ENCODE results near the gene AMFR.

The AMFR gene

DNA sequence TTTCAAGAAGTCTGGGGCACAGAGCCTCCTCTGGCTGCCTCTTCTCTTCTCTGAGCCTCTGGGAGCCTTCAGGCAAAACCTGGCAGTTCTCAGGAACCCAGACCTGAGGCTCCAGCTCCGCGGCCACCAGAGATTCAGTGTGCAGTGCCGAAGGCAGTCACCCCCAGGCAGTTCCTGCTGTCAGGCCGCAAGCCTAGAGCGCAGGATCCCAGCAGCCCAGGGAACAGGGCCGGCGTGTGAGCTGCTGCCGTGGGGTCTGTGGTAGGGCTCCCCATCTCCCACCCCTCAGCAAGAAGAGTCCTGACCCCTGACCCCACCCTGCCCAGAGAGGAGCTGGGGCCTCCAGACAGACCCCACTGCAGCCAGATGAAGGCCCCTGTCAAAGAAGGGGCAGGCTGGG is 78.2 kb downstream of the AMFR start:
- DNase-seq (ENCODE audit: low read depth) = no peak

DNA sequence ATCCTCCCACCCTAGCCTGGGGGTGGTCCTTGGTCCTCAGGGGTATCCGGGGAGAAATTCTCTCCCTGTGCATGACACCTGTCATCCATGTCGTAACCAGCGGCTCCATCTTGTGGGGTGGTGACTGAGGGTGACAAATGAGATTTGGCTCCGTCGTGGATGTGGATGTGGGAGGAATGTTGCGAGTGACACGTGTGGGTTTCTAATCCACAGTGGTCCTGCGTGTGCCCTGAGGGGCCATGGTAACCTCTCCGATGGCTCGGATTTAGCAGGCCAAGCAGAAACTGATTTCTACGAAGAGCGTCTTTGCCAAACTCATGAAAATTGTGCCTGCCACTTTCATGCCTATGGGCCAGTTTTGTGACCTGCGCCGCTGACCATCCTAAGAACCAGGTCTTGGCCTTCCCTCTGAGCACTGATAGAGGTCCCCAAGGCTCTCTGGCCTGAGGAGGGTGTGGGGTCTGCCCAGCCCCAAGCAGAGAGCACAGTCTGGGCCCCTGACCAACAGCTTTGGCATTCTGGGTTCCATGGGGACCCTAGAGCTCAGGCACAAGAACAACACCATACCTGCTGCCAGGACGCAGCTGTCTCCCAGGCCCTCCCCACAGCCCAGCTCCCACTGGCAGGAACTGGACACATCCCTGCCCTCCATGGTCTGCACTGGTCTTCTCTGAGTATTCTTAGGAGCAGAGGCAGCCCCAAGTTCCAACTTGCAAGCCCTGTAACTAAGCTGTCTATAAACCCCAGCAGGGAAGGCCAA is 79.0 kb downstream of the AMFR start:
- DNase-seq (ENCODE audit: low read depth) = no peak

DNA sequence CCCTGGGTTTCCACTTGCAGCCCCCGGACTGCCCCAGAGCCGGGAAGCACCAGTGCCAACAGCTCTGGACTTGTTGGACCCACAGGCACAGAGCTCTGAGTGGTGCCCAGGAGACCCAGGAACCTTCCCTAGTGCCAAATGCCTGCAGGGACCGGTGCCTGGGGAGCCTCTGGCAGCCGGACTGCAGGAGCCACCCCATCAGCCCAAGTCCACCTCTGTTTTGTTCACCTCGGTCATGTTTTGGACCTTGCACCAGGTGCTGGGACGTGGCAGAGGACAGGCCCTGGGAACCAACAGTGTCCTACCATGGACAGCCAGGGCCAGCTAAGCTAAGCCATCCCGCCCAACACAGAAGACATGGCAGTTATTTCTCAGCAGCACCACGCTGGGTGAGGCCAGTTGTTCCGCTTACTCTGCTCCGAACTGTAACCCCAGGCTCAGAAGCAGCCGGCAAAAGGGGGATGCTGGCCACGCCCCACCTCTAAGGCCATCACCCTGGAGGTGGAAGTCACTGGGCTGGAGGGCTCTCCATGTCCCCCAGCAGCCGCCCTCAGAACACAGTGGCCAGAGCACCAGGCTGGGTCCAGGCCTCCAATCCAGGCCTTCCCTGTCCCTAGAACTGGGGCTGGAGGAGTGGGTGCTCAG is 79.8 kb downstream of the AMFR start:
- no peak for DNase-seq (ENCODE audit: low read depth)

DNA sequence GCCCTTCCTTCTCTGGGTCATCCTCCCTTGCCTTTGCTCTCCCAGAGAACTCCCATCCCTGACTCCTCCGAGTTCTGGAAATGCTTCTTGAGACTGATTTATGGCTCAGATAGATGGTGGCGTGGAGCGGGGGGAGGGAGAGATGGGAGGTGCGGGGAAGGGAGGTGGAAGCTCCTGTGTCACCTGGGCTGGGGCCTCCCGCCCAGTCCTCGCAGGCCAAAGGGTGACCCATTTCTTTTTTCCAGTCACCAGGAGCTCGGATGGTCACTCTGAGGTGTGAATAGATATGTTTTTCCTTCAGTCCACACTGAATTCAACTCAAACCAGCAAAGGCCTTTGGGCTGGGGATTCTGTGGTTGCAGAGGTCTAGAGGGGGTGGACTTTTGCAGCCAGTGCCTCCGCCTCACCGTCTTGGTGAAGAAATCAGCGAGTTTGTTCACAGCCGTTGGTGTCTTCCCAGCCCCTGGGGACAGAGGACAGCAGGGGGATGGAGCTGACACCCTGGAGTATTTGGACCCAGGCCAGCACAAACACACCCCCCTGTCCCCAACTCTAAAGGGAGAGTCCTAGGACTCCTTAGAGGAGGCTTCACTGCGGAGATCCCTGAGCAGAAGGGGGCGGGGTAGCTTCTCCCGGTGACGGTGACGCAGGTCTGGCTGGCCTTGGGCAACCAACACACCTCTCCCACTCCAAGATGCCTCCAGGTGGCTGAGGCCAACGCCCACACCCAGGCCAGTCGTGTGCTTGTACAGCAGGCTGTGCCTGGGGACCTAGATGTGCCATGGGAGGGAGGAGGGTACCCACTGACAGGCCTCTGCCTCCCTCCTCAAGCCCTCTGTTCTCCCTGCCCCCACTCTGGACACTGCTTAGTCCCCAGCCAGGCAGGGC is 80.6 kb downstream of the AMFR start:
- no peak for DNase-seq (ENCODE audit: low read depth)

DNA sequence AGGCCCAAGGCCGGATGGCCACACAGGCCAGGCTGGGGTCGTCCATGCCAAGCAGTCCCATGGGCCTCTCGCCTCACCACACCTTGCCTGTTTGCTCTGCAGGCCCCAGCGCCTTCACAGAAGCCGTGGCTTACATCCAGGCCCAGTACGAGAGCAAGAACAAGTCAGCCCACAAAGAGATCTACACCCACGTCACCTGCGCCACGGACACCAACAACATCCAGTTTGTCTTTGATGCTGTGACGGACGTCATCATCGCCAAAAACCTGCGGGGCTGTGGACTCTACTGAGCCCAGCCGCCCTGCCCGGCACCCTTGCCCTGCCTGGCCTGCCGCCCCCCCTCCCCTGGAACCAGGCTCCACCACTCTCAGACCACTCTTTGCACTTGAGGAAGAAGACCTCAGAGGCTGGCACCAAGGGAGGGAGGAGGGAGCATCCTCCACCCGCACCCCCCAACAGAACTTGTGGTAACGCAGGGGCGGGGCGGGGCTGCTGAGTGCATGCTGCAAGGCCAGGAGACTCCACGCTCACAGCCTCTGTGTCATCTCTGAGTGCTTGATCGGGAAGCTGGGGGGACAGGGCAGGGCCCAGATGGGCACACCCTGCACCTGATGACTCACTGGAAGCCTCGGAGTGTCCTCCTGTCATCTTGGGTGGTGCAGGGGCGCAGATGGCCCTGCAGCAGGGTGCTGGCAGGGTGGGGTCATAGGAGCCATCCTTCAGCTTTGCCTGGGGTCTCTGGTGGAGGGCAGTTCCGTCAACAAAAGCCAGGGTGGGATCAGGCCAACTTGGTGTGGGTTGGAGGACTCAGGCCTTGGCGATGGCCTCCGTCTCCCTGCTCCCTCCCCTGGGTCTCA is 81.5 kb downstream of the AMFR start:
- DNase-seq (ENCODE audit: low read depth) = no peak

DNA sequence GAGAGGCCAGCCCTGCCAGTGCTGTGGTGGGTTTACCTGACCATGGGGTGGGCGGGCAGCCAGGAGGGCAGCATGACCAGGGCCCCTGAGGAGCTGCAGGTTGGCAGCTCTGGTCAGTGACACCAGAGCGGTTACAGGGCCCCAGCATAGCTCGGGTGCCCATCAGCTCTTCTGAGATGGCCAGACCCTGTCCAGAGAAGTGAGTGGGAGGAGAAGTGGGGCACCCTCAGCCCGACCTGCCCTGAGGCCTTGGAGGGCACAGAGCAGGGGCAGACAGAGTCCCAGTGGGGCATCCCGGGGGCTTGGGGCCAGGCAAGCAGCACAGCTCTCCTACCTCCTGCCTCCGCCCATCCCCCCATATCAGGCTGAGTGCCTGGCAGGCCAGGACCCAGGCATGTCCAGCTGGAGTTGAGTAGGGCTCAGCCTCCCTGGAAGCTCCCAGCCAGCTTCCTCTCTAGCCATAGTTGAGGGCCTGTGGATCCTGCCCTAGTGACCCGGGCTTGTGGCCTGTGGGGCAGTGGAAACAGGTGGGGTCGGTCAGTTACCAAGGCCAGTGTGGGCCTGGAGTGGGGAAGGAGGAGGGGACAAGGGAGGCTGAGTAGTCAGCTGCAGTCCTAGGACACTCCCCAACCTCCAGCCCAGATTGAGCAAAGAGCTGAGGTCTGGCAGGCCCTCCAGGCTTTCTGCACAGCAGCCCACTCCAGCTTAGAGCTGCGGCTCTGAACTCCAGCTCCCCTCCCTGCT is 83.5 kb downstream of the AMFR start:
- no peak for DNase-seq (ENCODE audit: low read depth)

DNA sequence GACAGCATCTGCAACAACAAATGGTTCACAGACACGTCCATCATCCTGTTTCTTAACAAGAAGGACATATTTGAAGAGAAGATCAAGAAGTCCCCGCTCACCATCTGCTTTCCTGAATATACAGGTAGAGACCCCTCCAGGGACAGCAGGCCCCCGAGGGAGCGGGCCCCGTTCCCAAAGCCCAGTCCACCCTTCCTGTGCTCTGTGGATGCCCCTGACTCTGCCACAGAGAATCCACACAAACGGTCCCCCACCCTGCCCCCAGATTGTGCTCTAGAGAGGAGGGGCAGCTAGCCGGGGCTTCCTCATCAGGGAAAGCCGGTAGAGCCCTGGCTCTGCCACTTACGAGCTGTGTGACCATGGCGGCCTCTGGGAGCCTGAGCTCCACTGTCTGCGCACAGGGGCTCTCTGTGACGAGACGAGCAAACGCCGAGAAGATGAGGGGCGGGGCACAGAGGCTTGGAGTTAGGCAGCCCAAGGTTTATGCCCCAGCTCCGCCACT is 84.4 kb downstream of the AMFR start:
- DNase-seq (ENCODE audit: low read depth) = no peak

DNA sequence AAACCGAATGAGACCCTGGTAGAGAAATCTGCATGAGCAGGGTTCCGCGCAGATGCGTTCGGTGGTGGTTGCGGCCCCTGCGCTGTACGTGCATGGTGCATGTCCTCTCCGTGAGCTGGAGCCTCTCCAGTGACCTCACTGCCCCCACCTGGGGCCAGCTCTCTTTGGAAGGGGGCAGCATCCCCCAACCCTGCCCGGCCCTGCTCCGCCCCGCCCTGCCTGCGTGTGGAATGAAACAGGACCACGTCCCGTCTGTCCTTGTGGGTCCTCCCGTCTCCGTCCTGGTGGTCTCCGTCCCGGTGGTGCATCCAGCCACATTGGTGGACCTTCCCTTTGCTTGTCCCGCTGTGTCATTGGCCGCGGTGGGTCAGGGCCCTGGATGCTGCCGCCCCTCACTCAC is 84.9 kb downstream of the AMFR start:
- no peak for DNase-seq (ENCODE audit: low read depth)

DNA sequence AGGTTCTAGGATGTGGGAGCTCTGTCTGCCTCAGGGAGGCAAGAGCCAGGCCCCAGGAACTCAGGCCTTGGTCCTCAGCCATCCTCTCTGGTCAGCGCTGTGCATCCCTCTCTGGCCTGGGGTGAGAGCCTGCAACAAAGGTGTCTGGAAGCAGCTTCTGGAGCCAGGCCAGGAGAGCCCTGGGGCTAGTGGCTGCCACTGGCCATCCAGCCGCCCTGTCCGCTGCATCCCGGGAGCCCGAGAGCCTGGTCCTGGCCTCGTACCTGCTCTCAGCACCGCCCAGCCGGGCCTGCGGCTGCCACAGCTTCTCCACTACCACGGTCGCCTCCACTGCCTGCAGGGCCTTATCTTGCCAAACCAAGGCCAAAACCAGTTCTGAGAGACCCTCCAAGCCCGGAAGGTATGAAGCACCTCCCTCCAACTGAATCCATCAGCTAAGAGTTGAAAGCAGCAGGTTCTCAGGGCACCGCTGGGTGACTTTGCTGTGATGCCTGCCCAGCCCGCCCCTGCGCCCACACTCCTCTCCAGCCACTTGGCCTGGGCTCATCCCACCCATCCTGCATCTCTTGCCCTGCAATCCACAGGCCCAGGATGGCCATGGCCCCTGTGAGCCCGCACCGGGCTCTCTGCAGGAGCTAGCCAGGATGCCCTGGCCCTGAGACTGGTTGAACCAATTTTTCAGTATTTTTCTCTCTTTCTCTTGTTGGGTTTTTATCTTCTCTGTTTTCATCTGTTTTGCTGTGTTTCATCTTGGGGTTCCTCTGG is 85.7 kb downstream of the AMFR start:
- DNase-seq (ENCODE audit: low read depth) = no peak

DNA sequence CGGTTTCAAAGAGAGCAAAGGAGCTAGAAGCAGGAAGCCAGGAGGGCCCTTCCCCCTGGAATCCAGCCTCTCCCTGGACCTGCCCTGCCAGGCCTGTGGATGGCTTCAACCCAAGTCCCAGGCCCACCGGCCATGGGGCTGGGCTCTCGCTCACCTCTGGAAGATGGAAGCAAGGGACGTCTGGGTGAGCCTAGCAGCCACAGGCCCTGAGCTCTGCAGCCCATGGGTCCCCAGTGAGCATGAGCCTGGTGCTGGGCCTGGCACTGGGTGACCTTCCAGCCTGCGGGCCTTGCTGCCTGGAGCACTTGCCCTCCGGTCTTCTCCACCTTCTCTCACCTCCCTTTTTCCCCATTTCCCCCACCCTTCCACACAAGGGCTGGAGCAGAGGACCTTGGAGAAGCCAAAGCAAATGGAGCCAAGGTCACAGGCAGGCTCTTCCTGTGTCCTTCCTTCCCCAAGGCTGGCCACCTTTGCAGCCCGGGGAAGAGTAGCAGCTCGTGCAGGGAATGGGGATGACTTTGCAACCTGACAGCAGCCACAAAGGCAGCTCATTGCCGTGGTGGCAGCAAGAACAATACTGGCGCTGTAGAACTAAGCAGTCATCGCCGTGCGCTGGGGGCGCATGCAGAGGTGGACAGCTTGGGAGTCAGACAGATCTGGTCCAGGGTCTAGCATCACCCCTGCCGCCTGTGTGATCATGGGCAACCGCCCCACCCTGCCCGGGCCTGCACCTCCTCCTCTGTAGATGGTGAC is 86.6 kb downstream of the AMFR start:
- no peak for DNase-seq (ENCODE audit: low read depth)

DNA sequence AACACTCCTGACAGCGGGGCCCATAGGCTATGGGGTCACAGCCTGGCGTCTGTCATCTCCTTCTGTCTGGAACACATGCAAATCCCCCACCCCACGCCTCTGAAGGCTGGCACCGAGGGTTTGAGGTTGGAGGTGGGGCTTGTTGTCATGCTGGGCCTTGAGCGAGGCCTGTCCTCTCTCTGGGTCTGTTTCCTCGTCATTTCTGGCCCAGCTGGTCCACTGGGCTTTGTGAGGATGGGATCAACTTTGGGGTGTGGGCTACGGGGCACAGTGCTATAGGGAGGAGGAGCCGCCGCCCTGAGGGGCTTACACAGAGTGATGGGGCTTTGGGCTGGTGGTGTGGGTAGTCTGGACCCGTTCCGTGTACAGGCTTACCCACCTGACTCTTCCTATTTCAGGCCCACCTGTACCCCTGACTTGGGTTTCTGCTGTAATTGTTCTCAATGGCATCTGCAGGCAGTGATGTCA is 87.5 kb downstream of the AMFR start:
- no peak for DNase-seq (ENCODE audit: low read depth)

DNA sequence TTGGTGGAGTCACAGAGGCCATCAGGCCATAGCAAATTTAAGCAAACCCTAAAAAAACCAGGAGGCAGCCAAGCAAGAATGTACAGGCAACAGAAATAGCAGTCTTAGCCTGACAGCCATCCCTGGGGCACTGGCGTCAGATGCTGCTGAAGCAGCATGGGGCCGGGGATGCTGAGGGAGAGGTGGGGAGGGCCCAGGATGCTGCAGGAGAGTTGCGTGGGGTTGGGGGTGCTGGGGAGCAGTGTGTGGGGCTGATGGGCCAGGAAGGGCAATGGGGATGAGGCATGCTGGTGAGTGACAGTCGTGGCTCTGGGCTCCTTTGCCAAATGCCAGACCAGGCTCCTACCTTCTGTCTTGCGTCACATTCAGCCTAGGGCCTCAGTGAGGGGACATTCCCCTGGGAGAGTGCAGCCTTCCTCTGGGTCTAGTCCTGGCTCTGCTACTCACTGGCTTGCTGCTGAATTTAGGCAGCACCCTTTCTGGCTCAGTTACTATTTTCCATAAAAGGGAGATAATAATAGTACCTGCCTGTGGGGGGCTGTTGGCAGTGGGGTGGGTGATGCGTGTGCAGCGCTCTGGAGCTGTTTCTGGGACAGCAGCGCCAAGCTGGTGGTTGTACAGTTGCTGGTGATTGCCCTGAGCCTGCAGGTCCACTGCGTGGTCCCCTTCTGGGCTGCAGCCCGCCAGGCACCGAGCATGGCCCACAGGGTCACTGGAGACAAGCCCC is 88.1 kb downstream of the AMFR start:
- DNase-seq (ENCODE audit: low read depth) = no peak

DNA sequence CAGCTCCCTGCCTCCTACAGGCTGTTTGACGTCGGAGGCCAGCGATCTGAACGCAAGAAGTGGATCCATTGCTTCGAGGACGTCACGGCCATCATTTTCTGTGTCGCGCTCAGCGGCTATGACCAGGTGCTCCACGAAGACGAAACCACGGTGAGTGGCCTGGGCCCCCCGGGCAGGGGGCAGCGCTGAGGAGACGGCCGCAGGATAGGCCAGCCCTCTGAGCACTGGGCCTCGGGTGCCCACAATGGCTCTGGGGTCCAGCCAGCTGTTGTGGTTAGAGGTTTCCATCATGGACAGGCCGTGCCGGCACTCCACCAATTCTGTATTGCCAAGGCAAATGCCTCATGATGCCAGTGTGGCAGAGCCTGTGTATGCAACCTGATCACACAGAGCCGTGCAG is 88.6 kb downstream of the AMFR start:
- no peak for DNase-seq (ENCODE audit: low read depth)

DNA sequence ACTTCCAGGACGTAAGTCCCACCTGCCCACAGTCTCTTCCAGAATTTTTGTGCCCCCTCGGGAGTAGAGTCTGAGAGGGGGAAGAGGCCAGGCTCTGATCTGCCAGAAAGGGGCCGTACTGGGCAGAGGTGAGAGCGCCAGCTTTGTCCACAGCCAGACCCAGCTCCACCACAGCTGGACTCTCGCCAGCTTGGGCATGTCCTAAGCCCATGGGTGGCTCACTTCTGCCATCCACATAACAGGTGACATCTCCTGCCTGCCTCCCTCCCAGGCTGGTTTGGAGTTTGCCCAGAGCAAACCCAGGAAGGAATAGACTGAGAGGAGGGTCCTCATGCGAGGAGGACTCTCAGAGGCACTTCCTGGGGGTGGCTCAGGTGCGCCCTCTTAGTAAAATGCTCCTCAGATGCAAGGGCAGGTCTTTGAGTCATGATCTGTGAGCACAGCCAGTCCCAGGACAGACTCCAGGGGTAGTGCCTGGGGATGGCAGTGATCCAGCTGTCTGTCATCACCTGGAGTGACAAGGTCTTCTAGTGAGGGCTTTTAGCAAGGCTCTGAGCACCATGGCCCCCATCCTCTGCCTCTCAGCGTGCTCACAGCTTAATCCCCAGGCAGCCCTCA is 89.2 kb downstream of the AMFR start:
- no peak for DNase-seq (ENCODE audit: low read depth)

DNA sequence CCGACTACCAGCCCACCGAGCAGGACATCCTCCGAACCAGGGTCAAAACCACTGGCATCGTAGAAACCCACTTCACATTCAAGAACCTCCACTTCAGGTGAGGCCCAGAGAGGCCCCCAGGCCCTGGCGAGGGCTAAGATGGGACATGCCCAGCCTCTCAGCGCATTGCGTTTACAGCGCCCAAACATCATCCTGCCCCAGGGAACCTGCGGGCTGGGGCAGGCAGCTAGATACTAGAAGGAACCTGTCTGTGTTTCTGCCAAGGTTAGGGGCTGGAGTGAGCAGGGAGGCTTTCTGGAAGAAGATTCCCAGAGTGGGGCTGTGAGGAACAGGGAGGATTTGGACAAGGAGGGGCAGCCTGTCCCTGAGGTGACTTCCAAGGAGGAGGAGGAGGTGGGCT is 90.6 kb downstream of the AMFR start:
- DNase-seq (ENCODE audit: low read depth) = no peak

DNA sequence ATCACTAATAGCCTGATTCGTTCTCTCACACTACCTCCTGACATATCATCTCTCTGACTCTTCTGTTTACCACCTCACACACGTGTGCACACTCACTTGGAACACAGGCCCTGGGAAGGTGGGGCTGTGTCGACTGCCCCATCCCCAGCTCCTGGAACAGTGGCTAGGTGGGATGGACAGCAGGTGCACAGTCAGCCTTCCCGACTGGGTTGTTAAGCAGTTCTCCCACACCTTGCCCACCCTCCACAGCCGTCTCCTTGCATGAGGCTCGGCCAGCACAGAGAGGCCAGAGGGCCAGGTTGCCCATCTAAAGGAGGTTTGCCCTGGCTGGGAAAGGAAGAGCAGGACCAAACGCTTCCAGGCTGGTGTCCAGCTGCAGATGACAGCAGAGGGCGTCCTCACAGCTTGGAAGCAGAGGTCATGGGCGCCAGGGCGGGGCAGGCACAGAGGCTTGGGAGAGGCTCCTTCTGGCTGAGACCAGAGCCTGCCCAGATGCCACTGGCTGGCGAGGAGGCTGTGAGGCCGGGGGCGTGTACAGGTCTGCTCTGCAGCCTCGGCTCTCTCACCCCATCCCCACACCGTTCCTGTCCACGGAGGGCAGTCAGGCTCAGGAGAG is 92.8 kb downstream of the AMFR start:
- DNase-seq (ENCODE audit: low read depth) = peak; percentile 67

DNA sequence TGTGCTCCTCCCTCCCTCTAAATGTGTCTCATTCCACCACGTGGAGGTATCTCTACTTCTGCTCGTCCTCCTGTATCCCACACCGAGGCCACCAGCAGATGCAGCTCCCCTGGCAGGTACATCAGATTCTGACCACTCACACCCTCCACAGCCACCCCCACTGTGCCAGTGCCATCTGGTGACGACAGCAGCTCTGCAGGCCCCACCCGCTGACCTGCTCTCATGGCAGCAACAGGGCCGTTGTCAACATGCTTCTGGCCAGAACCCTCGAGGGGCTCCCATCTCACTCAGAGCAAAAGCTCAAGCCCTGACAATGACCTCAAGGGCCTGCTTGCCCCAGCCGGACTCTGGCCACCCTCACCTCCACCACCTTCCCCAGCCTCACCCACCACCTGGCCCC is 93.4 kb downstream of the AMFR start:
- no peak for DNase-seq (ENCODE audit: low read depth)

DNA sequence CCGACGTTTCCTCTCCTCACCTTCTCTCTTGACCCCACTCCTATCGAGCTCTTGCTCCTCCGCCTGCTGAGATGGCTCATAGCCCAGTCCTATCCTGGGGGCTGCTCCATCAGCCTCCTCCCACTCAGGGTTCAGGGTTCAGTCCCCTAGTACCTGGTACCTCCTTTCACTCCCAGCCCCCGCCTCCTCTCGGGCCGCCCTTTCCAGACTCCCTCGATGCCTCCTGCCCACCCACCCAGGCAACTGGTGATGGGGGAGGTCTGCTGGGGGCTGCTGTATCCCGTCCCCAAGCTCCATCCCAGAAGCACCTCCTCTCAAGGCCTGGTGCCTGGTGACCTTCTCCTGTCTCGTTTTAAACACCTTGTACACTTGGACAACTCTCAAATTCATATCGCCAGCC is 93.9 kb downstream of the AMFR start:
- no peak for DNase-seq (ENCODE audit: low read depth)

All from fibroblast of the conjunctiva (primary cell).